GM23338 (cell line): ENCODE results near the gene SHISA4. TPM values are rescaled to one million over a fixed set of nuclear protein-coding genes. Genes with fewer than 3 reads are reported as not detected.

Experiments used
- ATAC-seq: fragments of 200-7000 bp; cut with Tn5 transposase; 3 replicates; pipeline ENCODE4 v1.9.1; 2020
- DNase-seq: peaks from one replicate; pipeline ENCODE4 v3.0.0-alpha.2; 2015; ENCODE audit warnings: low spot score
- H2AFZ ChIP-seq: fragments of 200-600 bp; sonication (generic); 2 replicates; pipeline ENCODE4 v1.8.0; 2016; ENCODE audit warnings: antibody characterized with exemption, mild to moderate bottlenecking, moderate library complexity
- H3F3A ChIP-seq: fragments of 200-600 bp; sonication (generic); replicated peaks from 2 replicates; pipeline ENCODE4 v1.8.0; 2017; ENCODE audit warnings: antibody characterized with exemption, mixed run types, low read depth
- H3K27ac ChIP-seq: fragments of 200-600 bp; sonication (generic); 2 replicates; pipeline ENCODE4 v1.6.1; 2016; ENCODE audit warnings: low read depth
- H3K27me3 ChIP-seq: fragments of 200-600 bp; sonication (generic); 2 replicates; pipeline ENCODE4 v1.8.0; 2016; ENCODE audit warnings: mild to moderate bottlenecking, mixed run types, moderate library complexity; ENCODE audit not compliant: insufficient read depth
- H3K36me3 ChIP-seq: fragments of 200-600 bp; sonication (generic); 2 replicates; pipeline ENCODE4 v1.8.0; 2016; ENCODE audit warnings: mild to moderate bottlenecking; ENCODE audit not compliant: insufficient read depth
- H3K4me1 ChIP-seq: fragments of 200-600 bp; sonication (generic); 2 replicates; pipeline ENCODE4 v1.8.0; 2016; ENCODE audit warnings: mild to moderate bottlenecking, moderate library complexity; ENCODE audit not compliant: insufficient read depth
- H3K4me2 ChIP-seq: fragments of 200-600 bp; sonication (generic); 2 replicates; pipeline ENCODE4 v1.7.1; 2017; ENCODE audit warnings: mixed run types
- H3K4me3 ChIP-seq: fragments of 200-600 bp; sonication (generic); 2 replicates; pipeline ENCODE4 v1.6.1; 2016; ENCODE audit warnings: mixed run types
- H3K79me2 ChIP-seq: fragments of 200-600 bp; sonication (generic); replicated peaks from 2 replicates; pipeline ENCODE4 v1.8.0; 2017; ENCODE audit warnings: mild to moderate bottlenecking; ENCODE audit not compliant: insufficient read depth
- H3K9me2 ChIP-seq: fragments of 200-600 bp; sonication (generic); 2 replicates; pipeline ENCODE4 v1.8.0; 2017; ENCODE audit not compliant: insufficient read depth
- H4K20me1 ChIP-seq: fragments of 200-600 bp; sonication (generic); replicated peaks from 2 replicates; pipeline ENCODE4 v1.8.0; 2017; ENCODE audit warnings: mild to moderate bottlenecking; ENCODE audit not compliant: insufficient read depth
- H3K27ac Mint-ChIP-seq: 2 replicates; pipeline ENCODE4 v1.8.0; 2020; ENCODE audit warnings: inconsistent platforms, mild to moderate bottlenecking, moderate library complexity, mixed read lengths
- H3K27me3 Mint-ChIP-seq: 3 replicates; pipeline ENCODE4 v1.8.0; 2022; ENCODE audit warnings: low read depth, mild to moderate bottlenecking, moderate library complexity, mixed read lengths, inconsistent platforms; ENCODE audit not compliant: insufficient read depth, poor library complexity
- H3K36me3 Mint-ChIP-seq: 3 replicates; pipeline ENCODE4 v1.8.0; 2021; ENCODE audit warnings: low read depth, mild to moderate bottlenecking, inconsistent platforms, moderate library complexity, mixed read lengths
- H3K4me1 Mint-ChIP-seq: 3 replicates; pipeline ENCODE4 v1.8.0; 2020; ENCODE audit warnings: mild to moderate bottlenecking, inconsistent platforms, mixed read lengths
- H3K4me3 Mint-ChIP-seq: 3 replicates; pipeline ENCODE4 v1.8.0; 2021; ENCODE audit warnings: moderate library complexity, mild to moderate bottlenecking, inconsistent platforms, mixed read lengths
- H3K9me3 Mint-ChIP-seq: 3 replicates; pipeline ENCODE4 v1.8.0; 2020; ENCODE audit warnings: moderate library complexity, mild to moderate bottlenecking, inconsistent platforms, mixed read lengths
- CREB1 ChIP-seq: fragments of 250-450 bp; sonication (Bioruptor Pico); IDR thresholded peaks from 2 replicates; pipeline ENCODE4 v1.5.0; 2020; ENCODE audit warnings: low read depth, mild to moderate bottlenecking, moderate library complexity
- EZH2 ChIP-seq: fragments of 200-600 bp; sonication (generic); IDR thresholded peaks from one replicate; pipeline ENCODE4 v1.8.0; 2017; ENCODE audit warnings: antibody characterized with exemption, mild to moderate bottlenecking, low read depth; ENCODE audit not compliant: unreplicated experiment
- EZH2phosphoT487 ChIP-seq: fragments of 200-600 bp; sonication (generic); IDR thresholded peaks from one replicate; pipeline ENCODE4 v1.8.1; 2018; ENCODE audit warnings: antibody characterized with exemption; ENCODE audit not compliant: unreplicated experiment
- JUNB ChIP-seq: IDR thresholded peaks from one replicate; pipeline ENCODE4 v1.6.1; 2016; ENCODE audit warnings: antibody characterized with exemption; ENCODE audit not compliant: unreplicated experiment
- NANOG ChIP-seq: IDR thresholded peaks from 2 replicates; pipeline ENCODE4 v1.6.1; 2016; ENCODE audit warnings: antibody characterized with exemption, borderline replicate concordance
- POLR2AphosphoS5 ChIP-seq: IDR thresholded peaks from 2 replicates; pipeline ENCODE4 v1.6.1; 2016; ENCODE audit warnings: antibody characterized with exemption, low read depth
- STAT1 ChIP-seq: IDR thresholded peaks from one replicate; pipeline ENCODE4 v1.6.1; 2016; ENCODE audit warnings: antibody characterized with exemption; ENCODE audit not compliant: unreplicated experiment
- ZNF114 ChIP-seq: fragments of 250-450 bp; sonication (Bioruptor Pico); IDR thresholded peaks from 2 replicates; pipeline ENCODE4 v1.5.0; 2020; ENCODE audit warnings: mild to moderate bottlenecking, moderate library complexity
- ZNF331 ChIP-seq: fragments of 250-450 bp; sonication (Bioruptor Pico); IDR thresholded peaks from 2 replicates; pipeline ENCODE4 v1.5.0; 2020; ENCODE audit warnings: low read depth, mild to moderate bottlenecking, moderate library complexity
- ZNF462 ChIP-seq: fragments of 250-450 bp; sonication (Bioruptor Pico); IDR thresholded peaks from 2 replicates; pipeline ENCODE4 v1.5.0; 2020; ENCODE audit warnings: mild to moderate bottlenecking, moderate library complexity
- polyA plus RNA-seq: library from polyadenylated mRNA; unstranded; fragments of >200 nt; fragmentation: Nextera tagmentation; extraction: Ambion mirVana; gene quantifications from 2 replicates; pipeline ENCODE4 v1.2.1, GENCODE V29; 2016
- total RNA-seq: library from RNA; depleted of rRNA; stranded (reverse); fragments of >200 nt; shearing (Covaris generic); gene quantifications from 2 replicates; pipeline ENCODE4 v1.2.3, GENCODE V29; 2014
- TF ChIP-seq, protein P1 (sequence below), 2 experiments: fragments of 200-600 bp in 1 of 2; sonication (generic) in 1 of 2; conservative IDR thresholded peaks; 2 replicates each; pipeline versions ENCODE4 v1.5.1 to v1.6.1; 2016 to 2017; ENCODE audit warnings: antibody characterized with exemption in 2 of 2, low read depth in 2 of 2, mild to moderate bottlenecking in 2 of 2, moderate library complexity in 1 of 2
- TF ChIP-seq, protein P2 (sequence below): IDR thresholded peaks from 2 replicates; pipeline ENCODE4 v1.6.1; 2016; ENCODE audit warnings: antibody characterized with exemption
- TF ChIP-seq, protein P3 (sequence below): IDR thresholded peaks from one replicate; pipeline ENCODE4 v1.6.1; 2018; ENCODE audit warnings: antibody characterized with exemption; ENCODE audit not compliant: unreplicated experiment

SHISA4 gene
- total and polyA plus RNA-seq, 2 experiments from 2014 or later: 8.0 to 9.2 TPM

DNA sequence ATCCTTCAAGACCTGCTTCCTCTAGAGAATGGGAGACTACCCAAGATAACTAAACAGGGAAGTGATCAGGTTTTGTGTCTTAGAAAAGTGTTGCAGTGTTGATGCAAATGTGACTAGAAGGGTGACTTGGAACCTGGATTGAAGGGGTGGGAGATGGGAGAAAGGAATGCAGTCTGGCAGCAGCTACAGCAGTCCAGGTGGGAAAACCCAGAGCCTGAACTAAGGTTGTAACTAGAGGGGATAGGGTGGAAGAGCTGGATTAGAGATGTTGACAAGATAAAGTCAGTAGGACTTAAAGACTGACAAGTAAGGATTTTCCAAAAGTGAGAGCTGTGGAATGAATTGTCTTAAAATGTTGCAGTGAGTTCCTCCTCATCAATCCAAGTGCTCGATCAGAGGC lies 7.1 kb upstream of the SHISA4 start:
- Mint-ChIP-seq H3K27me3 (peaks cover 5% of the 10 kb centered on the region), H3K4me1 (peaks cover 38% of the 10 kb centered on the region), H3K9me3 (no peaks in the 10 kb centered on the region), H3K4me3 (no peak overlapping the region), H3K27ac (0 out of 2 replicates have a peak overlapping the region, but pooled peaks have one; percentile 10), H3K36me3 (peaks cover 9% of the 10 kb centered on the region; the same call in 2 of the 3 replicates)
- no peak overlapping the region for H3K4me2 ChIP-seq
- peaks cover 10% of the 10 kb centered on the region for H3K4me1 ChIP-seq
- peaks cover 3% of the 10 kb centered on the region; the same call in 1 of the 2 replicates for H3K36me3 ChIP-seq
- no peak for TF ChIP-seq ZNF331 (CRISPR knock-in tag)
- TF ChIP-seq EZH2: no peak
- TF ChIP-seq ZNF114 (CRISPR knock-in tag): no peak
- no peak for TF ChIP-seq JUNB
- TF ChIP-seq STAT1: no peak
- TF ChIP-seq, protein P1, sequence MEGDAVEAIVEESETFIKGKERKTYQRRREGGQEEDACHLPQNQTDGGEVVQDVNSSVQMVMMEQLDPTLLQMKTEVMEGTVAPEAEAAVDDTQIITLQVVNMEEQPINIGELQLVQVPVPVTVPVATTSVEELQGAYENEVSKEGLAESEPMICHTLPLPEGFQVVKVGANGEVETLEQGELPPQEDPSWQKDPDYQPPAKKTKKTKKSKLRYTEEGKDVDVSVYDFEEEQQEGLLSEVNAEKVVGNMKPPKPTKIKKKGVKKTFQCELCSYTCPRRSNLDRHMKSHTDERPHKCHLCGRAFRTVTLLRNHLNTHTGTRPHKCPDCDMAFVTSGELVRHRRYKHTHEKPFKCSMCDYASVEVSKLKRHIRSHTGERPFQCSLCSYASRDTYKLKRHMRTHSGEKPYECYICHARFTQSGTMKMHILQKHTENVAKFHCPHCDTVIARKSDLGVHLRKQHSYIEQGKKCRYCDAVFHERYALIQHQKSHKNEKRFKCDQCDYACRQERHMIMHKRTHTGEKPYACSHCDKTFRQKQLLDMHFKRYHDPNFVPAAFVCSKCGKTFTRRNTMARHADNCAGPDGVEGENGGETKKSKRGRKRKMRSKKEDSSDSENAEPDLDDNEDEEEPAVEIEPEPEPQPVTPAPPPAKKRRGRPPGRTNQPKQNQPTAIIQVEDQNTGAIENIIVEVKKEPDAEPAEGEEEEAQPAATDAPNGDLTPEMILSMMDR (conservative IDR thresholded peaks at IDR 0.05; ENCODE audit: low read depth in 2 of 2): no peak
- TF ChIP-seq, protein P2, sequence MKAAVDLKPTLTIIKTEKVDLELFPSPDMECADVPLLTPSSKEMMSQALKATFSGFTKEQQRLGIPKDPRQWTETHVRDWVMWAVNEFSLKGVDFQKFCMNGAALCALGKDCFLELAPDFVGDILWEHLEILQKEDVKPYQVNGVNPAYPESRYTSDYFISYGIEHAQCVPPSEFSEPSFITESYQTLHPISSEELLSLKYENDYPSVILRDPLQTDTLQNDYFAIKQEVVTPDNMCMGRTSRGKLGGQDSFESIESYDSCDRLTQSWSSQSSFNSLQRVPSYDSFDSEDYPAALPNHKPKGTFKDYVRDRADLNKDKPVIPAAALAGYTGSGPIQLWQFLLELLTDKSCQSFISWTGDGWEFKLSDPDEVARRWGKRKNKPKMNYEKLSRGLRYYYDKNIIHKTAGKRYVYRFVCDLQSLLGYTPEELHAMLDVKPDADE: no peak
- TF ChIP-seq CREB1 (CRISPR knock-in tag): no peak
- no peak for TF ChIP-seq NANOG
- no peak for TF ChIP-seq POLR2AphosphoS5
- TF ChIP-seq, protein P3, sequence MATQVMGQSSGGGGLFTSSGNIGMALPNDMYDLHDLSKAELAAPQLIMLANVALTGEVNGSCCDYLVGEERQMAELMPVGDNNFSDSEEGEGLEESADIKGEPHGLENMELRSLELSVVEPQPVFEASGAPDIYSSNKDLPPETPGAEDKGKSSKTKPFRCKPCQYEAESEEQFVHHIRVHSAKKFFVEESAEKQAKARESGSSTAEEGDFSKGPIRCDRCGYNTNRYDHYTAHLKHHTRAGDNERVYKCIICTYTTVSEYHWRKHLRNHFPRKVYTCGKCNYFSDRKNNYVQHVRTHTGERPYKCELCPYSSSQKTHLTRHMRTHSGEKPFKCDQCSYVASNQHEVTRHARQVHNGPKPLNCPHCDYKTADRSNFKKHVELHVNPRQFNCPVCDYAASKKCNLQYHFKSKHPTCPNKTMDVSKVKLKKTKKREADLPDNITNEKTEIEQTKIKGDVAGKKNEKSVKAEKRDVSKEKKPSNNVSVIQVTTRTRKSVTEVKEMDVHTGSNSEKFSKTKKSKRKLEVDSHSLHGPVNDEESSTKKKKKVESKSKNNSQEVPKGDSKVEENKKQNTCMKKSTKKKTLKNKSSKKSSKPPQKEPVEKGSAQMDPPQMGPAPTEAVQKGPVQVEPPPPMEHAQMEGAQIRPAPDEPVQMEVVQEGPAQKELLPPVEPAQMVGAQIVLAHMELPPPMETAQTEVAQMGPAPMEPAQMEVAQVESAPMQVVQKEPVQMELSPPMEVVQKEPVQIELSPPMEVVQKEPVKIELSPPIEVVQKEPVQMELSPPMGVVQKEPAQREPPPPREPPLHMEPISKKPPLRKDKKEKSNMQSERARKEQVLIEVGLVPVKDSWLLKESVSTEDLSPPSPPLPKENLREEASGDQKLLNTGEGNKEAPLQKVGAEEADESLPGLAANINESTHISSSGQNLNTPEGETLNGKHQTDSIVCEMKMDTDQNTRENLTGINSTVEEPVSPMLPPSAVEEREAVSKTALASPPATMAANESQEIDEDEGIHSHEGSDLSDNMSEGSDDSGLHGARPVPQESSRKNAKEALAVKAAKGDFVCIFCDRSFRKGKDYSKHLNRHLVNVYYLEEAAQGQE: no peak
- TF ChIP-seq ZNF462 (CRISPR knock-in tag): no peak
- TF ChIP-seq EZH2phosphoT487: no peak
- no peak overlapping the region for H2AFZ ChIP-seq
- H3K79me2 ChIP-seq: no peaks in the 10 kb centered on the region
- H3K27me3 ChIP-seq: no peaks in the 10 kb centered on the region
- no peak overlapping the region for H3K27ac ChIP-seq
- H3K4me3 ChIP-seq: no peak overlapping the region
- H4K20me1 ChIP-seq: no peaks in the 10 kb centered on the region; the same call in 1 of the 2 replicates
- ATAC-seq: peak; percentile 50
- no peaks in the 10 kb centered on the region for H3K9me2 ChIP-seq
- peak; percentile 61 for DNase-seq
- H3F3A ChIP-seq: peaks cover 9% of the 10 kb centered on the region; the same call in 1 of the 2 replicates
